ENCODE results near the gene MTG1.

DNA sequence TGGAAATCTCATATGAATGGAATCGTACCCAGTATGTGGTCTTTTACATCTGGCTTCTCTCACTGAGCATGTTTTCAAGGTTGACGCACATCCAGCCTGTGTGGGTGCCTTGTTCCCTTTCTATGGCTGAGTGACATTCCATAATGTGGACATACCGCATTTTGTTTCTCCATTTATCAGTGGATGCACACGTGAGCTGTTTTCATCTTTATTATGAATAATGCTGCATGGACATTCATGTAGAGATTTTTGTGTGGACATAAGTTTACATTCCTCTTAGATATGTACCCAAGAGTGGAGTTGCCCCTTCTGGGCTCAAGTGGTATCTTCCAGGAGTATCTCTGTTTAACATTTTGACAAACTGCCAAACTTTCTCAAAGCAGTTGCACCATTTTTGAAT lies 58.5 kb downstream of the MTG1 start:
- TF ChIP-seq POLR2A (IDR thresholded peaks at IDR 0.05; ENCODE audit: low read length) (no peak), GATA1 (IDR thresholded peaks at IDR 0.05; ENCODE audit: low read depth, low read length) (no peak)

All from erythroblast (primary cell).